ENCODE results near the gene INS. TPM values are rescaled to one million over a fixed set of nuclear protein-coding genes. Genes with fewer than 3 reads are reported as not detected.

INS gene
- total RNA-seq, 2 donors from 2014 or later: not detected

- H3K27ac ChIP-seq: no peak overlapping the region
- DNase-seq (ENCODE audit: low spot score) (no peak), ATAC-seq (ENCODE audit: insufficient number of reproducible peaks, low FRiP score, low read depth) (no peak)
- no peaks in the 10 kb centered on the region for H3K36me3 ChIP-seq
- no peaks in the 10 kb centered on the region for H3K9me3 ChIP-seq
- no peaks in the 10 kb centered on the region for H3K27me3 ChIP-seq (replicated peaks; ENCODE audit: insufficient read depth)
- TF ChIP-seq, protein P1, sequence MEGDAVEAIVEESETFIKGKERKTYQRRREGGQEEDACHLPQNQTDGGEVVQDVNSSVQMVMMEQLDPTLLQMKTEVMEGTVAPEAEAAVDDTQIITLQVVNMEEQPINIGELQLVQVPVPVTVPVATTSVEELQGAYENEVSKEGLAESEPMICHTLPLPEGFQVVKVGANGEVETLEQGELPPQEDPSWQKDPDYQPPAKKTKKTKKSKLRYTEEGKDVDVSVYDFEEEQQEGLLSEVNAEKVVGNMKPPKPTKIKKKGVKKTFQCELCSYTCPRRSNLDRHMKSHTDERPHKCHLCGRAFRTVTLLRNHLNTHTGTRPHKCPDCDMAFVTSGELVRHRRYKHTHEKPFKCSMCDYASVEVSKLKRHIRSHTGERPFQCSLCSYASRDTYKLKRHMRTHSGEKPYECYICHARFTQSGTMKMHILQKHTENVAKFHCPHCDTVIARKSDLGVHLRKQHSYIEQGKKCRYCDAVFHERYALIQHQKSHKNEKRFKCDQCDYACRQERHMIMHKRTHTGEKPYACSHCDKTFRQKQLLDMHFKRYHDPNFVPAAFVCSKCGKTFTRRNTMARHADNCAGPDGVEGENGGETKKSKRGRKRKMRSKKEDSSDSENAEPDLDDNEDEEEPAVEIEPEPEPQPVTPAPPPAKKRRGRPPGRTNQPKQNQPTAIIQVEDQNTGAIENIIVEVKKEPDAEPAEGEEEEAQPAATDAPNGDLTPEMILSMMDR (IDR thresholded peaks at IDR 0.05): no peak
- H3K4me1 ChIP-seq (ENCODE audit: control insufficient read depth in 1 of 2, low read depth in 2 of 2): no peaks in the 10 kb centered on the region
- no peak overlapping the region for H3K4me3 ChIP-seq
Observed at GRCh38 chr11:2110521-2110920, 50.5 kb downstream of the INS start.

Other genes starting within 250 kb of the INS start
- 1 to 10 TPM; 8.3 to 9.7 TPM for gene TNNT3, start 241.5 kb downstream of the INS start, total RNA-seq
- 100 to 1,000 TPM in 1 of 2 donors, 10 to 100 TPM in 1; 59.8 to 136 TPM for gene MRPL23, start 213.9 kb downstream of the INS start, total RNA-seq
- gene H19, start 163.4 kb downstream of the INS start, total RNA-seq: 10 to 100 TPM; 85.4 to 85.8 TPM
- 10 to 100 TPM; 31.7 to 39.4 TPM for gene IGF2, start 21.8 kb downstream of the INS start, total RNA-seq
- gene TH, start 10.6 kb upstream of the INS start, total RNA-seq: not detected
- gene ASCL2, start 109.4 kb upstream of the INS start, total RNA-seq: under 1 TPM; 0.41 to 0.78 TPM
- gene C11orf21, start 140.7 kb upstream of the INS start, total RNA-seq: 1 to 10 TPM; 1.1 to 4.3 TPM
- gene TSPAN32, start 140.8 kb upstream of the INS start, total RNA-seq: 1 to 10 TPM; 2.5 to 6.9 TPM
- 100 to 1,000 TPM; 498 to 842 TPM for gene CD81, start 216.1 kb upstream of the INS start, total RNA-seq
- 10 to 100 TPM; 31.6 to 57.9 TPM for gene TSSC4, start 239.5 kb upstream of the INS start, total RNA-seq